K562 (cell line): ENCODE data around the gene PLEKHN1. TPM values are rescaled to one million over a fixed set of nuclear protein-coding genes. Genes with fewer than 3 reads are reported as not detected.

Source experiments
- ATAC-seq: fragments of 200-7000 bp; cut with Tn5 transposase; 3 replicates; pipeline ENCODE4 v1.9.1; 2020; ENCODE audit warnings: moderate library complexity
- BruUV-seq: library from RNA; stranded (reverse); fragments of 400-500 nt; replicated peaks from 2 replicates; lab custom pipeline; 2021; lab: Mats Ljungman, UMichigan
- CTCF ChIA-PET: fragments of 300-600 bp; formaldehyde crosslinking; extraction: SDS; loops from one replicate; lab custom pipeline; 2021; ENCODE audit warnings: low intra/inter-chr PET ratio; lab: Yijun Ruan, JAX
- POLR2A ChIA-PET: fragments of 300-600, 350-650 bp; sonication (Branson Sonifier 250); formaldehyde crosslinking; extraction: SDS; loops from one replicate; lab custom pipeline; 2021; ENCODE audit warnings: antibody characterized with exemption, inconsistent platforms; lab: Yijun Ruan, JAX
- DNase-seq, 4 experiments: peaks; one replicate each; pipeline versions ENCODE4 v3.0.0 to v3.0.0-alpha.2; 2011 to 2018; ENCODE audit warnings: low spot score in 3 of 4, mixed read lengths in 3 of 4; ENCODE audit errors: extremely low read depth in 1 of 4
- FAIRE-seq: peaks from 2 replicates; lab custom pipeline; 2011; peaks lifted over from hg19 to GRCh38; lab: Jason Lieb, UNC
- H2AFZ ChIP-seq: 2 replicates; pipeline ENCODE4 v1.6.0; 2011; ENCODE audit warnings: low read depth, low read length, control low read depth, inconsistent platforms
- H3K27ac ChIP-seq: fragments of 200-600 bp; 3 replicates; pipeline ENCODE4 v1.8.0; 2011; ENCODE audit warnings: low read depth, mild to moderate bottlenecking, control low read depth, inconsistent platforms, low read length, moderate library complexity, mixed read lengths; ENCODE audit errors: extremely low read depth
- H3K27me3 ChIP-seq, 2 experiments: fragments of 300-600 bp in 1 of 2; 2 replicates in 1 of 2; 3 replicates in 1 of 2; pipeline versions ENCODE4 v1.6.0 to v1.8.0; 2011; ENCODE audit warnings: inconsistent platforms in 2 of 2, low read length in 2 of 2, mild to moderate bottlenecking in 1 of 2, mixed read lengths in 1 of 2, moderate library complexity in 1 of 2; ENCODE audit not compliant: control insufficient read depth in 2 of 2, insufficient read depth in 2 of 2
- H3K36me3 ChIP-seq: fragments of 300-600 bp; 3 replicates; pipeline ENCODE4 v1.8.0; 2011; ENCODE audit warnings: mild to moderate bottlenecking, low read length, inconsistent platforms; ENCODE audit not compliant: control insufficient read depth, insufficient read depth
- H3K4me1 ChIP-seq, 2 experiments: fragments of 200-600 bp in 1 of 2; replicated peaks in 1 of 2; 2 replicates in 1 of 2; 3 replicates in 1 of 2; pipeline versions ENCODE4 v1.5.1 to v1.8.0; 2011; ENCODE audit warnings: inconsistent platforms in 2 of 2, low read length in 2 of 2, mild to moderate bottlenecking in 1 of 2, mixed read lengths in 1 of 2, moderate library complexity in 1 of 2; ENCODE audit not compliant: control insufficient read depth in 2 of 2, insufficient read depth in 2 of 2
- H3K4me2 ChIP-seq: 2 replicates; pipeline ENCODE4 v1.6.1; 2011; ENCODE audit warnings: low read length, control low read depth, inconsistent platforms, mixed read lengths; ENCODE audit not compliant: insufficient read depth
- H3K4me3 ChIP-seq: fragments of 200-600 bp; sonication (generic), shearing (Covaris generic); 2 replicates; pipeline ENCODE4 v1.5.1; 2016; ENCODE audit warnings: control low read depth, inconsistent platforms
- H3K79me2 ChIP-seq: fragments of 200-600 bp; 3 replicates; pipeline ENCODE4 v1.8.0; 2011; ENCODE audit warnings: low read length, inconsistent platforms; ENCODE audit not compliant: control insufficient read depth, insufficient read depth
- H3K9ac ChIP-seq, 2 experiments: 2 replicates each; pipeline versions ENCODE4 v1.6.0 to v1.6.1; 2011; ENCODE audit warnings: low read depth in 2 of 2, low read length in 2 of 2, control low read depth in 1 of 2, inconsistent platforms in 1 of 2, mild to moderate bottlenecking in 1 of 2, mixed read lengths in 1 of 2; ENCODE audit not compliant: insufficient read depth in 1 of 2
- H3K9me1 ChIP-seq: one replicate; pipeline ENCODE4 v1.6.0; 2011; ENCODE audit warnings: inconsistent platforms, mild to moderate bottlenecking, low read length, moderate library complexity; ENCODE audit not compliant: control insufficient read depth, insufficient read depth
- H3K9me3 ChIP-seq: replicated peaks from 2 replicates; pipeline ENCODE4 v1.5.1; 2011; ENCODE audit warnings: low read depth, low read length, inconsistent platforms; ENCODE audit not compliant: control insufficient read depth, insufficient read depth
- H4K20me1 ChIP-seq: replicated peaks from 2 replicates; pipeline ENCODE4 v1.6.1; 2011; ENCODE audit warnings: low read length, inconsistent platforms, mixed read lengths; ENCODE audit not compliant: control insufficient read depth, insufficient read depth
- DDX20 ChIP-seq: fragments of 450-650 bp; IDR thresholded peaks from 2 replicates; pipeline ENCODE4 v1.6.1; 2016; ENCODE audit warnings: missing genetic modification characterization, low read depth, mild to moderate bottlenecking, missing compliant biosample characterization, moderate library complexity
- DNMT1 ChIP-seq: fragments of 450-650 bp; IDR thresholded peaks from 2 replicates; pipeline ENCODE4 v1.6.1; 2016; ENCODE audit warnings: antibody characterized with exemption, mild to moderate bottlenecking
- ESRRA ChIP-seq: fragments of 450-650 bp; IDR thresholded peaks from 2 replicates; pipeline ENCODE4 v1.6.1; 2014; ENCODE audit warnings: low read depth, mild to moderate bottlenecking, moderate library complexity, borderline replicate concordance
- GATAD2A ChIP-seq: fragments of 450-650 bp; IDR thresholded peaks from 2 replicates; pipeline ENCODE4 v1.6.1; 2017
- ILK ChIP-seq: fragments of 450-650 bp; IDR thresholded peaks from 2 replicates; pipeline ENCODE4 v1.6.1; 2016; ENCODE audit warnings: missing genetic modification characterization, low read depth, mild to moderate bottlenecking, missing compliant biosample characterization, moderate library complexity, borderline replicate concordance
- MAZ ChIP-seq, 2 experiments: fragments of 450-650 bp in 1 of 2; sonication (generic) in 1 of 2; formaldehyde crosslinking; IDR thresholded peaks in 1 of 2; conservative IDR thresholded peaks in 1 of 2; 2 replicates each; pipeline versions ENCODE4 v1.4.0 to v1.5.0; 2020; ENCODE audit warnings: mild to moderate bottlenecking in 1 of 2, missing genetic modification reagents in 1 of 2
- SMARCC2 ChIP-seq: fragments of 450-650 bp; IDR thresholded peaks from 2 replicates; pipeline ENCODE4 v1.6.1; 2017; ENCODE audit warnings: antibody characterized with exemption, moderate library complexity, mild to moderate bottlenecking, low read depth
- SNIP1 ChIP-seq: fragments of 450-650 bp; IDR thresholded peaks from 2 replicates; pipeline ENCODE4 v1.7.1; 2017; ENCODE audit warnings: low read depth, mild to moderate bottlenecking
- SRF ChIP-seq, 2 experiments: fragments of 250-450, 450-650 bp in 1 of 2; sonication (Bioruptor Pico) in 1 of 2; sonication (generic) in 1 of 2; formaldehyde crosslinking; IDR thresholded peaks; 2 replicates each; pipeline versions ENCODE4 v1.5.0 to v1.5.1; 2020 to 2022; ENCODE audit warnings: mild to moderate bottlenecking in 1 of 2, missing genetic modification reagents in 1 of 2
- TAF9B ChIP-seq: fragments of 450-650 bp; IDR thresholded peaks from 2 replicates; pipeline ENCODE4 v1.6.1; 2018; ENCODE audit warnings: mild to moderate bottlenecking; ENCODE audit not compliant: partially characterized antibody
- THRA ChIP-seq: fragments of 450-650 bp; IDR thresholded peaks from 2 replicates; pipeline ENCODE4 v1.6.1; 2017; ENCODE audit warnings: mild to moderate bottlenecking, moderate library complexity
- ZBTB7A ChIP-seq: IDR thresholded peaks from 2 replicates; pipeline ENCODE4 v1.6.1; 2011; ENCODE audit warnings: low read depth, mild to moderate bottlenecking, low read length, moderate library complexity, borderline replicate concordance; ENCODE audit not compliant: control insufficient read depth
- ZNF165 ChIP-seq: fragments of 250-450 bp; sonication (Bioruptor Pico); IDR thresholded peaks from 2 replicates; pipeline ENCODE4 v1.4.0; 2020; ENCODE audit warnings: borderline replicate concordance
- ZNF740 ChIP-seq, 3 experiments: fragments of 200-800 bp in 1 of 3; sonication (Bioruptor generic) in 1 of 3; sonication (generic) in 1 of 3; formaldehyde crosslinking in 1 of 3; IDR thresholded peaks; 2 replicates each; pipeline versions ENCODE4 v1.6.1 to v1.8.0; 2016 to 2022; ENCODE audit warnings: mild to moderate bottlenecking in 2 of 3, missing compliant biosample characterization in 2 of 3, missing genetic modification characterization in 2 of 3, missing genetic modification reagents in 1 of 3
- ZNF780A ChIP-seq: fragments of 250-450 bp; sonication (Bioruptor Pico); IDR thresholded peaks from 2 replicates; pipeline ENCODE4 v1.5.0; 2021; ENCODE audit warnings: mild to moderate bottlenecking
- ZSCAN29 ChIP-seq: fragments of 450-650 bp; IDR thresholded peaks from 2 replicates; pipeline ENCODE4 v1.6.1; 2017
- WGBS: fragments of 100-300 bp; shearing (Covaris generic); methylation state at CpG from one replicate; pipeline ENCODE4 v1.1.6; 2016; ENCODE audit warnings: low coverage, mixed read lengths; ENCODE audit not compliant: insufficient coverage; ENCODE audit errors: missing lambda C conversion rate; 5-methylcytosine and 5-hydroxymethylcytosine counted together
- in situ Hi-C: fragments of 300-500 bp; cut with MboI; formaldehyde crosslinking; loops from 4 replicates; pipeline ENCODE4 v1.15.0; 2018; ENCODE audit warnings: inconsistent platforms, mixed read lengths
- intact Hi-C: fragments of 100-400 bp; cut with micrococcal nuclease; formaldehyde crosslinking; loops from 2 replicates; pipeline ENCODE4 v1.14.2; 2022
- polyA plus RNA-seq, 8 experiments: library from polyadenylated mRNA; depleted of rRNA in 4 of 8; stranded (reverse) in 5 of 8; unstranded in 3 of 8; fragments of >200 nt; fragmentation: Nextera tagmentation in 2 of 8; fragmentation: Illumina TruSeq in 1 of 8; extraction: Ambion mirVana in 2 of 8; extraction: Trizol in 1 of 8; gene quantifications; 2 replicates each; pipeline versions ENCODE4 v1.2.1 to v1.2.3, GENCODE V29; 2011 to 2014; ENCODE audit warnings: inconsistent platforms in 1 of 8, missing spikeins in 1 of 8
- total RNA-seq, 7 experiments: library from RNA; depleted of rRNA in 6 of 7; stranded (reverse); fragments of >200 nt in 6 of 7; fragmentation: Illumina TruSeq in 2 of 7; extraction: Trizol in 2 of 7; gene quantifications; 2 replicates each; pipeline versions ENCODE4 v1.2.1 to v1.2.3, GENCODE V29; 2011 to 2021; ENCODE audit warnings: low replicate concordance in 1 of 7

PLEKHN1 gene
- total and polyA plus RNA-seq, 9 of the 15 experiments (the other 6 are each of a cell fraction or from before 2014, with no cell fraction given) = 0.07 to 1.5 (median 0.13) TPM; not detected in 2

GRCh38 chr1:940107-941014 is 25.9 kb upstream of the PLEKHN1 start:
- no peaks in the 10 kb centered on the region for H3K9me1 ChIP-seq
- in situ Hi-C loops (no loop called here), intact Hi-C loops (no loop called here)
- peaks cover 6 to 14% of the 10 kb centered on the region in 2 experiments; a peak in 4 of 5 replicates for H3K27me3 ChIP-seq
- FAIRE-seq (peak; percentile 56), ATAC-seq (peak; percentile 62), DNase-seq (peak; percentile 87 to 96 (median 88))
- peaks cover 22% of the 10 kb centered on the region; the same call in 1 of the 2 replicates for H4K20me1 ChIP-seq
- H3K27ac ChIP-seq = no peak overlapping the region
- H3K79me2 ChIP-seq = no peaks in the 10 kb centered on the region
- no peaks in the 10 kb centered on the region for H3K9me3 ChIP-seq
- H2AFZ ChIP-seq = peak overlapping the region; percentile 72
- peaks cover 18% of the 10 kb centered on the region; the same call in 2 of the 3 replicates for H3K36me3 ChIP-seq
- CTCF ChIA-PET = no interaction called here
- 1% methylated on average over 66 of the region's 86 CpGs for WGBS
- POLR2A ChIA-PET = interaction anchor here (0.7 to 2.1 kb wide), 7 partner anchors 9 to 29 kb away, joined by 3 to 11 read pairs (median 3); no protein-coding TSS in a partner anchor
- H3K4me1 ChIP-seq = peaks cover 28 to 98% of the 10 kb centered on the region in 2 experiments
- no TSS peak for BruUV-seq
- peak overlapping the region in 1 of 2 experiments; percentile 88; a peak in 3 of 4 replicates for H3K9ac ChIP-seq
- H3K4me2 ChIP-seq = peak overlapping the region; percentile 65
- peak overlapping the region; percentile 31 for H3K4me3 ChIP-seq
- TF ChIP-seq DNMT1 = no peak
- TF ChIP-seq MAZ (CRISPR knock-in tag; conservative IDR thresholded peaks at IDR 0.05 in 1 of 2, IDR thresholded peaks at IDR 0.05 in 1 of 2) = peak in 1 of 2 experiments; percentile 39; a peak in 3 of 4 replicates
- no peak for TF ChIP-seq ILK
- TF ChIP-seq THRA = no peak
- no peak for TF ChIP-seq SRF (CRISPR knock-in tag; IDR thresholded peaks at IDR 0.05)
- no peak; the same call in 1 of the 2 replicates for TF ChIP-seq ZNF740 (CRISPR knock-in tag; IDR thresholded peaks at IDR 0.05)
- peak in 1 of 2 experiments; percentile 99; a peak in 2 of 4 replicates for TF ChIP-seq ZNF740 (tag; IDR thresholded peaks at IDR 0.05)
- 0 out of 2 replicates have a peak, but pooled peaks have one; percentile 27 for TF ChIP-seq ESRRA
- no peak for TF ChIP-seq TAF9B
- no peak for TF ChIP-seq ZNF165 (CRISPR knock-in tag)
- TF ChIP-seq SMARCC2 = no peak
- TF ChIP-seq SNIP1 = no peak
- TF ChIP-seq GATAD2A = peak; percentile 54; the same call in 1 of the 2 replicates
- TF ChIP-seq ZSCAN29 = no peak
- TF ChIP-seq ZNF780A (CRISPR knock-in tag) = no peak
- TF ChIP-seq DDX20 (tag) = no peak
- TF ChIP-seq ZBTB7A = peak; percentile 85; the same call in 1 of the 2 replicates
